ENCODE results near the gene KAZN. TPM values are rescaled to one million over a fixed set of nuclear protein-coding genes. Genes with fewer than 3 reads are reported as not detected.
"Not testable (repeated sequence)": the region's sequence is repeated elsewhere in the genome, so short reads cannot be mapped to it uniquely, and the experiment has no call there.

The KAZN gene
- total RNA-seq, 2 donors from 2014 or later, result 9.8 to 12.2 TPM

GRCh38 chr1:15132965-15133364 lies 534.5 kb downstream of the KAZN start:
- Histone ChIP-seq H3K4me3 (no peak overlapping the region), H3K27ac (no peak overlapping the region), H3K9me3 (no peaks in the 10 kb centered on the region), H3K4me1 (no peaks in the 10 kb centered on the region), H3K9ac (ENCODE audit: low read depth in 2 of 2, low read length in 2 of 2) (no peak overlapping the region), H3K27me3 (no peaks in the 10 kb centered on the region), H3K36me3 (no peaks in the 10 kb centered on the region)
- intact Hi-C loops (cut with DNase I), result no loop called here
- TF ChIP-seq, protein P1, sequence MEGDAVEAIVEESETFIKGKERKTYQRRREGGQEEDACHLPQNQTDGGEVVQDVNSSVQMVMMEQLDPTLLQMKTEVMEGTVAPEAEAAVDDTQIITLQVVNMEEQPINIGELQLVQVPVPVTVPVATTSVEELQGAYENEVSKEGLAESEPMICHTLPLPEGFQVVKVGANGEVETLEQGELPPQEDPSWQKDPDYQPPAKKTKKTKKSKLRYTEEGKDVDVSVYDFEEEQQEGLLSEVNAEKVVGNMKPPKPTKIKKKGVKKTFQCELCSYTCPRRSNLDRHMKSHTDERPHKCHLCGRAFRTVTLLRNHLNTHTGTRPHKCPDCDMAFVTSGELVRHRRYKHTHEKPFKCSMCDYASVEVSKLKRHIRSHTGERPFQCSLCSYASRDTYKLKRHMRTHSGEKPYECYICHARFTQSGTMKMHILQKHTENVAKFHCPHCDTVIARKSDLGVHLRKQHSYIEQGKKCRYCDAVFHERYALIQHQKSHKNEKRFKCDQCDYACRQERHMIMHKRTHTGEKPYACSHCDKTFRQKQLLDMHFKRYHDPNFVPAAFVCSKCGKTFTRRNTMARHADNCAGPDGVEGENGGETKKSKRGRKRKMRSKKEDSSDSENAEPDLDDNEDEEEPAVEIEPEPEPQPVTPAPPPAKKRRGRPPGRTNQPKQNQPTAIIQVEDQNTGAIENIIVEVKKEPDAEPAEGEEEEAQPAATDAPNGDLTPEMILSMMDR (IDR thresholded peaks at IDR 0.05), result no peak
- DNase-seq, result no peak

DNA sequence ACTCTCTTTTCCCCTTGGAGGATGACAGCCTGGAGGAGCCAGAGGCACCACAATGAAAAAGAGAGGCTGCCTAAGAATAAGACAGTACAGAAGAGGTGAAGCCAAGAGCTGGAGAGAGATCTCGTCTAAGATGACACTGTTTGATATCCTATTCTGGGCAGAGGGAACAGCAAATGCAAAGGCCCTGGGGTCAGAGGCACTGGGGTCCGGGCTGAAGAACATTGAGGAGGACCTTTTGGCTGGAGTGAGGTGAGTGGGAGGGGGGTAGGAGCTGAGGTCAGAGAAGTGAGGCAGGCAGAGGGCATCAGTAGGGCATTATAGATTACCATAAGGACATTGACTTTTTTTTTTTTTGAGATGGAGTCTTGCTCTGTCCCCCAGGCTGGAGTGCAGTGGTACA lies 535.8 kb downstream of the KAZN start:
- no peaks in the 10 kb centered on the region for H3K4me1 ChIP-seq
- H3K27ac ChIP-seq, result no peak overlapping the region
- no peak overlapping the region for H3K9ac ChIP-seq (ENCODE audit: low read depth in 2 of 2, low read length in 2 of 2)
- intact Hi-C loops (cut with DNase I), result no loop called here
- H3K36me3 ChIP-seq, result no peaks in the 10 kb centered on the region
- no peaks in the 10 kb centered on the region for H3K27me3 ChIP-seq
- no peak for DNase-seq
- no peak overlapping the region for H3K4me3 ChIP-seq
- no peaks in the 10 kb centered on the region for H3K9me3 ChIP-seq
- TF ChIP-seq, protein P1 (IDR thresholded peaks at IDR 0.05), result no peak

- H3K4me3 ChIP-seq; intact Hi-C loops (cut with DNase I): not testable (repeated sequence)
These were observed 537.1 kb downstream of the KAZN start for GRCh38 chr1:15135604-15136003.

DNA sequence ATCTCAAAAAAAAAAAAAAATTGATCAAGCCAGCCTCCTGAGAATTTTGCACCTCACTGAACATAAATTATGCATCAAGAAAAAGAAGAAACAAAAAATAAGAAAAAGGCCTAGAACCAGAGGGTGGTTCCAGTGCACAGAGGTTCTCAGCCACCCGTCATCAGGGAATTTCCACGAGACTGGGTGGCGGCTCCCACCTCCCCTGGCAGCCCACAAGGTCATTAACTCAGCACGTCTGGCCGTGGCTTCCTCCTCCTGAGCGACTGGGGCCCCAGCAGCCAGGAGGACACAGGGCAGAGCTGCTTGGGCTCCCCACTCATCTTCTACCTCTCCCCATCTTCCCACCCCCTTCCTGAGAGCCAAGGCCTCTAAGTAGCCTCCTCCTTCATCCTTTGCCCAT lies 539.3 kb downstream of the KAZN start:
- H3K4me3 ChIP-seq, result no peak overlapping the region
- no peaks in the 10 kb centered on the region for H3K9me3 ChIP-seq
- no peaks in the 10 kb centered on the region for H3K36me3 ChIP-seq
- intact Hi-C loops (cut with DNase I), result no loop called here
- H3K9ac ChIP-seq (ENCODE audit: low read depth in 2 of 2, low read length in 2 of 2), result no peak overlapping the region
- no peaks in the 10 kb centered on the region for H3K27me3 ChIP-seq
- DNase-seq, result no peak
- TF ChIP-seq, protein P1 (IDR thresholded peaks at IDR 0.05), result no peak
- H3K4me1 ChIP-seq, result no peaks in the 10 kb centered on the region
- H3K27ac ChIP-seq, result no peak overlapping the region

More at GRCh38 chr1:15135604-15136003, 537.1 kb downstream of the KAZN start:
- H3K27me3 ChIP-seq; H3K9me3 ChIP-seq; H3K4me1 ChIP-seq; H3K9ac ChIP-seq (ENCODE audit: low read depth in 2 of 2, low read length in 2 of 2); H3K27ac ChIP-seq; H3K36me3 ChIP-seq; DNase-seq: not testable (repeated sequence)

GRCh38 chr1:15139654-15140350 lies 541.3 kb downstream of the KAZN start:
- no peak overlapping the region for H3K27ac ChIP-seq
- H3K4me3 ChIP-seq, result no peak overlapping the region
- intact Hi-C loops (cut with DNase I), result no loop called here
- H3K27me3 ChIP-seq, result no peaks in the 10 kb centered on the region
- H3K9me3 ChIP-seq, result no peaks in the 10 kb centered on the region
- H3K9ac ChIP-seq (ENCODE audit: low read depth in 2 of 2, low read length in 2 of 2), result no peak overlapping the region
- DNase-seq, result no peak
- no peaks in the 10 kb centered on the region for H3K4me1 ChIP-seq
- no peaks in the 10 kb centered on the region for H3K36me3 ChIP-seq
- TF ChIP-seq, protein P1 (IDR thresholded peaks at IDR 0.05), result no peak

- Histone ChIP-seq H3K27me3 (no peaks in the 10 kb centered on the region), H3K9ac (ENCODE audit: low read depth in 2 of 2, low read length in 2 of 2) (no peak overlapping the region), H3K9me3 (no peaks in the 10 kb centered on the region), H3K4me1 (no peaks in the 10 kb centered on the region), H3K36me3 (no peaks in the 10 kb centered on the region), H3K27ac (no peak overlapping the region), H3K4me3 (no peak overlapping the region)
- no peak for DNase-seq
- TF ChIP-seq, protein P1 (IDR thresholded peaks at IDR 0.05), result no peak
- intact Hi-C loops (cut with DNase I), result no loop called here
These were observed 543.6 kb downstream of the KAZN start for GRCh38 chr1:15141935-15142539.

Measured in colonic mucosa (tissue), 4 donors.